PFSK-1 (cell line): ENCODE results near the gene BRD7.

Experiments
- FOXP2 ChIP-seq: optimal IDR thresholded peaks from 2 replicates; pipeline ENCODE3; 2011; ENCODE audit warnings: borderline replicate concordance, control low read depth, inconsistent platforms; ENCODE audit not compliant: insufficient read depth; ENCODE audit errors: extremely low read length, extremely low read depth
- POLR2AphosphoS5 ChIP-seq: IDR thresholded peaks from 2 replicates; pipeline ENCODE4 v1.6.1; 2012; ENCODE audit warnings: low read depth, mild to moderate bottlenecking, control low read depth, low read length, moderate library complexity
- REST ChIP-seq, 2 experiments: IDR thresholded peaks; 2 replicates each; pipeline versions ENCODE4 v1.6.1 to v1.8.0; 2011 to 2012; ENCODE audit warnings: low read depth in 2 of 2, low read length in 2 of 2, control low read depth in 1 of 2, inconsistent platforms in 1 of 2, mild to moderate bottlenecking in 1 of 2, moderate library complexity in 1 of 2; ENCODE audit not compliant: insufficient read depth in 1 of 2
- SIN3A ChIP-seq: IDR thresholded peaks from 2 replicates; pipeline ENCODE4 v1.6.1; 2012; ENCODE audit warnings: mild to moderate bottlenecking, low read length, moderate library complexity, borderline replicate concordance; ENCODE audit not compliant: insufficient read depth
- TAF1 ChIP-seq: IDR thresholded peaks from 2 replicates; pipeline ENCODE4 v1.6.1; 2012; ENCODE audit warnings: low read length, control low read depth, borderline replicate concordance; ENCODE audit not compliant: insufficient read depth

Gene BRD7

GRCh38 chr16:50302472-50303005 is 66.2 kb downstream of the BRD7 start:
- TF ChIP-seq TAF1: no peak
- TF ChIP-seq SIN3A: no peak
- no peak for TF ChIP-seq REST (IDR thresholded peaks at IDR 0.05; ENCODE audit: insufficient read depth in 1 of 2, low read depth in 2 of 2, low read length in 2 of 2)
- no peak for TF ChIP-seq FOXP2
- TF ChIP-seq POLR2AphosphoS5: no peak

GRCh38 chr16:50301626-50302471 is 66.9 kb downstream of the BRD7 start:
- TF ChIP-seq POLR2AphosphoS5 (no peak), FOXP2 (no peak), SIN3A (no peak), TAF1 (no peak), REST (IDR thresholded peaks at IDR 0.05; ENCODE audit: insufficient read depth in 1 of 2, low read depth in 2 of 2, low read length in 2 of 2) (no peak)

DNA sequence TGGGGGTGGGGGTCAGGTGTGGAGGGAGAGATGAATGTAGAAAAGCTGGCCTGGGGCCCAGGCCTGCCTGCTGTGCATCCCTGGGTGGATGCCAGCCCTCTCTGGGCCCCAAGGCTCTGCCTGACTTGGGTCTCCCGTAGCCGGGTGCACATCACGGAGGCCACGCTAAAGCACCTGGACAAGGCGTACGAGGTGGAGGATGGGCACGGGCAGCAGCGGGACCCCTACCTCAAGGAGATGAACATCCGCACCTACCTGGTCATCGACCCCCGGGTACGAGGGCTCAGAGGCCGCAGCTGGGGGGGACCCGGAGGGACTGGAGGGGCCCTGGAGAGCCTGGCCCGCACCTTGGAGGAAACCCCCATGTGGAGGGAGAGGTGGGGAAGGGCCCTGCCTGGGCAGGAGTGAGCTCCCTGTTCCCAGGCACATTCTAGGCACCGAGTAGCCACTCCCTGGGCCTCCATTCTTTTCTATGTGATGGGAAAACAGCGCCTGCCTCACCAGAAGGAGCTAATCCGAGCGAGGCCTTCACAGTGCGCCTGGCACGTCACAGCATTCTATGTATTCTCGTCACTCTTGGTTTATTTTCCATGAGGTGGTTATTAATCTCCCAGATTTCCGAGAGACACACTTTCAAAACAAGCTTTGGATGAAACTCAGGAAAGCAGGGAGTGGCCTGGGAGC is 67.7 kb downstream of the BRD7 start:
- no peak for TF ChIP-seq REST (IDR thresholded peaks at IDR 0.05; ENCODE audit: insufficient read depth in 1 of 2, low read depth in 2 of 2, low read length in 2 of 2)
- TF ChIP-seq SIN3A: no peak
- no peak for TF ChIP-seq FOXP2
- TF ChIP-seq POLR2AphosphoS5: no peak
- no peak for TF ChIP-seq TAF1

- TF ChIP-seq POLR2AphosphoS5: no peak
- no peak for TF ChIP-seq SIN3A
- TF ChIP-seq REST (IDR thresholded peaks at IDR 0.05; ENCODE audit: insufficient read depth in 1 of 2, low read depth in 2 of 2, low read length in 2 of 2): no peak
- no peak for TF ChIP-seq FOXP2
- TF ChIP-seq TAF1: no peak
These were observed 69.2 kb downstream of the BRD7 start for GRCh38 chr16:50299508-50300105.
